BE2C (cell line): ENCODE results near the gene HIVEP3.

Source experiments
- DNase-seq: peaks from one replicate; pipeline ENCODE4 v3.0.0-alpha.2; 2020
- H3K27me3 ChIP-seq: fragments of 250-450 bp; sonication (Bioruptor Pico); 2 replicates; pipeline ENCODE4 v1.5.1; 2020; ENCODE audit warnings: mild to moderate bottlenecking
- H3K36me3 ChIP-seq: fragments of 250-450 bp; sonication (Bioruptor Pico); 2 replicates; pipeline ENCODE4 v1.5.1; 2020; ENCODE audit warnings: mild to moderate bottlenecking
- H3K4me1 ChIP-seq: fragments of 250-450 bp; sonication (Bioruptor Pico); 2 replicates; pipeline ENCODE4 v1.5.1; 2020
- H3K4me3 ChIP-seq: 2 replicates; pipeline ENCODE4 v1.5.1; 2011; ENCODE audit warnings: low read depth, low read length
- H3K9me3 ChIP-seq: fragments of 250-450 bp; sonication (Bioruptor Pico); 2 replicates; pipeline ENCODE4 v1.5.1; 2020
- CTCF ChIP-seq: IDR thresholded peaks from 2 replicates; pipeline ENCODE4 v1.5.1; 2012; ENCODE audit warnings: mild to moderate bottlenecking, low read depth, low read length

HIVEP3 gene

GRCh38 chr1:41739061-41739955, 179.4 kb downstream of the HIVEP3 start:
- Histone ChIP-seq H3K27me3 (no peaks in the 10 kb centered on the region), H3K4me1 (no peaks in the 10 kb centered on the region), H3K4me3 (no peak overlapping the region), H3K9me3 (no peaks in the 10 kb centered on the region), H3K36me3 (no peaks in the 10 kb centered on the region)
- DNase-seq, result no peak
- no peak for TF ChIP-seq CTCF

GRCh38 chr1:41738475-41738874, 180.2 kb downstream of the HIVEP3 start:
- TF ChIP-seq CTCF, result no peak
- Histone ChIP-seq H3K36me3 (no peaks in the 10 kb centered on the region), H3K4me1 (no peaks in the 10 kb centered on the region), H3K27me3 (no peaks in the 10 kb centered on the region), H3K4me3 (no peak overlapping the region), H3K9me3 (no peaks in the 10 kb centered on the region)
- no peak for DNase-seq

GRCh38 chr1:41738006-41738405, 180.7 kb downstream of the HIVEP3 start:
- no peak for DNase-seq
- Histone ChIP-seq H3K9me3 (no peaks in the 10 kb centered on the region), H3K36me3 (no peaks in the 10 kb centered on the region), H3K27me3 (no peaks in the 10 kb centered on the region), H3K4me1 (no peaks in the 10 kb centered on the region), H3K4me3 (no peak overlapping the region)
- TF ChIP-seq CTCF, result no peak

GRCh38 chr1:41735631-41736260, 183.0 kb downstream of the HIVEP3 start:
- Histone ChIP-seq H3K4me1 (no peaks in the 10 kb centered on the region), H3K36me3 (no peaks in the 10 kb centered on the region), H3K4me3 (no peak overlapping the region), H3K9me3 (no peaks in the 10 kb centered on the region), H3K27me3 (no peaks in the 10 kb centered on the region)
- DNase-seq, result no peak
- no peak for TF ChIP-seq CTCF

GRCh38 chr1:41735139-41735538, 183.6 kb downstream of the HIVEP3 start:
- Histone ChIP-seq H3K36me3 (no peaks in the 10 kb centered on the region), H3K27me3 (no peaks in the 10 kb centered on the region), H3K4me3 (no peak overlapping the region), H3K9me3 (no peaks in the 10 kb centered on the region), H3K4me1 (no peaks in the 10 kb centered on the region)
- TF ChIP-seq CTCF, result no peak
- DNase-seq, result no peak
